ENCODE results near the gene FXYD7.

Gene FXYD7

DNA sequence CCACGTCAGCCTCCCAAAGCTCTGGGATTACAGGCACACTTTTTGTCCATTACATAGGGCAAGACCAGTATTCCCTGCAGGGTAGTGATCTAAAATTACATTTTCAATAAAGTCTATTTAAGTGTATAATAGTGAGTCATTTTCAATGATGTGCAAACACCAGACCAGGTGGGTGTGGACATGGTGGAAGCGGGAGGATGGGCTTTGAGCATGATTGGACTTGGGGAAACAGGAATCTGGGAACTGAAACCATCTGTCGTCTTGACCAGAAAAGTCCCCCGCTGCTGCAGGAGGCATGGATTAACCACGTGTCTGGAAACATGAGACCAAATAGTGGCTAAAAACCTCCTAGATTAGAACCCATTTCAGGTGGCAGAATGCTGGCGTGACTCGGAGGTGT is 22.6 kb upstream of the FXYD7 start:
- Histone ChIP-seq H2AFZ (no peak overlapping the region), H3K4me3 (ENCODE audit: low read depth, low read length) (no peak overlapping the region), H3K9me3 (ENCODE audit: control insufficient read depth, low read length) (no peaks in the 10 kb centered on the region), H3K4me1 (peaks cover 10% of the 10 kb centered on the region), H3K27ac (no peak overlapping the region), H3K4me2 (ENCODE audit: low read length) (no peak overlapping the region), H3K27me3 (ENCODE audit: control insufficient read depth, insufficient read depth, low read length) (no peaks in the 10 kb centered on the region), H3K9ac (no peak overlapping the region), H3K36me3 (ENCODE audit: control insufficient read depth, insufficient read depth, low read length) (no peaks in the 10 kb centered on the region), H3K79me2 (no peaks in the 10 kb centered on the region)
- TF ChIP-seq, protein P1, sequence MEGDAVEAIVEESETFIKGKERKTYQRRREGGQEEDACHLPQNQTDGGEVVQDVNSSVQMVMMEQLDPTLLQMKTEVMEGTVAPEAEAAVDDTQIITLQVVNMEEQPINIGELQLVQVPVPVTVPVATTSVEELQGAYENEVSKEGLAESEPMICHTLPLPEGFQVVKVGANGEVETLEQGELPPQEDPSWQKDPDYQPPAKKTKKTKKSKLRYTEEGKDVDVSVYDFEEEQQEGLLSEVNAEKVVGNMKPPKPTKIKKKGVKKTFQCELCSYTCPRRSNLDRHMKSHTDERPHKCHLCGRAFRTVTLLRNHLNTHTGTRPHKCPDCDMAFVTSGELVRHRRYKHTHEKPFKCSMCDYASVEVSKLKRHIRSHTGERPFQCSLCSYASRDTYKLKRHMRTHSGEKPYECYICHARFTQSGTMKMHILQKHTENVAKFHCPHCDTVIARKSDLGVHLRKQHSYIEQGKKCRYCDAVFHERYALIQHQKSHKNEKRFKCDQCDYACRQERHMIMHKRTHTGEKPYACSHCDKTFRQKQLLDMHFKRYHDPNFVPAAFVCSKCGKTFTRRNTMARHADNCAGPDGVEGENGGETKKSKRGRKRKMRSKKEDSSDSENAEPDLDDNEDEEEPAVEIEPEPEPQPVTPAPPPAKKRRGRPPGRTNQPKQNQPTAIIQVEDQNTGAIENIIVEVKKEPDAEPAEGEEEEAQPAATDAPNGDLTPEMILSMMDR (IDR thresholded peaks at IDR 0.05): no peak

DNA sequence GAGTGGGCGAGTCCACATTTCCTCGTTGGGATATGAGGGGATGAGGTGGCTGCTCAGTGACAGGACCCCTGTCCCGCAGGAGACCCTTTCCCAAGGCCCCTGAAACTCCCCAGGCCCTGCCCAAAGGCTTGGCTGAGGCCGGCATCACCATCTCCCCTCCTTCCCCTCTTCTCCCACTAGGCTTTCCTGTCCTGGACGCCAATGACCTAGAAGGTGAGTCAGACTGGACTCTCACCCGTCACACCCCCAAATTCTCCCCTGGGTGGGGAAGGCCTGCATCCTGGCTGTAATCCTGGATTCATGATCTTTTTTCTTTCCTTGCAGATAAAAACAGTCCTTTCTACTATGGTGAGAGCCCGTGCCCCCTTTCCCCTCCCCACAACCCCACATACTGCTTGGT is 22.2 kb upstream of the FXYD7 start:
- no peaks in the 10 kb centered on the region for H3K36me3 ChIP-seq (ENCODE audit: control insufficient read depth, insufficient read depth, low read length)
- H3K4me3 ChIP-seq (ENCODE audit: low read depth, low read length): no peak overlapping the region
- TF ChIP-seq, protein P1 (IDR thresholded peaks at IDR 0.05): no peak
- H3K4me2 ChIP-seq (ENCODE audit: low read length): no peak overlapping the region
- H3K27me3 ChIP-seq (ENCODE audit: control insufficient read depth, insufficient read depth, low read length): no peaks in the 10 kb centered on the region
- H3K79me2 ChIP-seq: no peaks in the 10 kb centered on the region
- no peak overlapping the region for H3K27ac ChIP-seq
- no peaks in the 10 kb centered on the region for H3K9me3 ChIP-seq (ENCODE audit: control insufficient read depth, low read length)
- H3K9ac ChIP-seq: no peak overlapping the region
- peaks cover 10% of the 10 kb centered on the region for H3K4me1 ChIP-seq
- no peak overlapping the region for H2AFZ ChIP-seq

DNA sequence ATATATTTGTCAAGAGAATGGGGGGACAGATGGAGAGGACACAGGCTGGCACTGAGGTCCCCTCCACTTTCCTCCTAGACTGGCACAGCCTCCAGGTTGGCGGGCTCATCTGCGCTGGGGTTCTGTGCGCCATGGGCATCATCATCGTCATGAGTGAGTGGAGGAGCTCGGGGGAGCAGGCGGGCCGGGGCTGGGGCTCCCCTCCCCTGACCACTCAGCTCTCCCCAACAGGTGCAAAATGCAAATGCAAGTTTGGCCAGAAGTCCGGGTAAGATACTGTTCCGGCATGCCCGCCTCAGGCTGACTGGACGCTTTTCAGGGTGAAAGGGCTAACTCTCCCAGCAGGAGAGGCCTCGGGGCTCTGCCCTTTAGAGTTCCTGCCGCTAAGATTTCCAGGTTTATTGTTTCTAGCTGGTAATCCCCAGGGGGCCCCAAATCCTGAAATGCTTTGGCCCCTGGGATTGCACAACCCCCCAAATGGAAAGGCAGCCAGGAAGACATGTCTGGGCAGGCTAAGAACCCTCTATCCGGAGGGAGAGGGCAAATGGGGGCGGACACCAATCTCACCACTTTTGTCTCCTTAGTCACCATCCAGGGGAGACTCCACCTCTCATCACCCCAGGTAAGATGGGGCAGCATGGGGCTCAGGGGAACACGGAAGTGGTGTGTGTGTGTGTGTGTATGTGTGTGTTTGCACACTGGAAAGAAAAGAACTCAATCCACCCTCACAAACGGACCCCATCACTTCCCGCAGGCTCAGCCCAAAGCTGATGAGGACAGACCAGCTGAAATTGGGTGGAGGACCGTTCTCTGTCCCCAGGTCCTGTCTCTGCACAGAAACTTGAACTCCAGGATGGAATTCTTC is 20.1 kb upstream of the FXYD7 start:
- Histone ChIP-seq H3K79me2 (no peaks in the 10 kb centered on the region), H3K36me3 (ENCODE audit: control insufficient read depth, insufficient read depth, low read length) (no peaks in the 10 kb centered on the region), H3K4me2 (ENCODE audit: low read length) (no peak overlapping the region), H3K4me1 (peaks cover 10% of the 10 kb centered on the region), H2AFZ (no peak overlapping the region), H3K27ac (peak overlapping the region; percentile 29), H3K27me3 (ENCODE audit: control insufficient read depth, insufficient read depth, low read length) (no peaks in the 10 kb centered on the region), H3K4me3 (ENCODE audit: low read depth, low read length) (no peak overlapping the region), H3K9ac (no peak overlapping the region), H3K9me3 (ENCODE audit: control insufficient read depth, low read length) (no peaks in the 10 kb centered on the region)
- TF ChIP-seq, protein P1 (IDR thresholded peaks at IDR 0.05): no peak

DNA sequence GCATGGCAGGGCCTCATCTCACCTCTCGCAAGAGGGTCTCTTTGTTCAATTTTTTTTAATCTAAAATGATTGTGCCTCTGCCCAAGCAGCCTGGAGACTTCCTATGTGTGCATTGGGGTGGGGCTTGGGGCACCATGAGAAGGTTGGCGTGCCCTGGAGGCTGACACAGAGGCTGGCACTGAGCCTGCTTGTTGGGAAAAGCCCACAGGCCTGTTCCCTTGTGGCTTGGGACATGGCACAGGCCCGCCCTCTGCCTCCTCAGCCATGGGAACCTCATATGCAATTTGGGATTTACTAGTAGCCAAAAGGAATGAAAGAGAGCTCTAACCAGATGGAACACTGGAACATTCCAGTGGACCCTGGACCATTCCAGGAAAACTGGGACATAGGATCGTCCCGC is 19.5 kb upstream of the FXYD7 start:
- H3K4me1 ChIP-seq: peaks cover 10% of the 10 kb centered on the region

More for the DNA sequence above, 19.5 kb upstream of the FXYD7 start:
- Histone ChIP-seq H3K27ac (peak overlapping the region; percentile 29), H3K4me2 (ENCODE audit: low read length) (no peak overlapping the region), H3K27me3 (ENCODE audit: control insufficient read depth, insufficient read depth, low read length) (no peaks in the 10 kb centered on the region), H3K9me3 (ENCODE audit: control insufficient read depth, low read length) (no peaks in the 10 kb centered on the region), H2AFZ (peak overlapping the region; percentile 100), H3K36me3 (ENCODE audit: control insufficient read depth, insufficient read depth, low read length) (no peaks in the 10 kb centered on the region), H3K9ac (no peak overlapping the region), H3K79me2 (no peaks in the 10 kb centered on the region), H3K4me3 (ENCODE audit: low read depth, low read length) (no peak overlapping the region)
- TF ChIP-seq, protein P1 (IDR thresholded peaks at IDR 0.05): no peak

Measured in parathyroid adenoma (tissue), 2 donors.